Rectal smooth muscle tissue (tissue), 1 donor: ENCODE results near the gene SLC24A4.
"Not testable (repeated sequence)": the region's sequence is repeated elsewhere in the genome, so short reads cannot be mapped to it uniquely, and the experiment has no call there.

Experiments used
- H3K27ac ChIP-seq: one replicate; pipeline ENCODE4 v1.7.0; 2013; ENCODE audit warnings: low read depth, low read length, inconsistent platforms
- H3K27me3 ChIP-seq: one replicate; pipeline ENCODE4 v1.7.0; 2013; ENCODE audit warnings: low read length; ENCODE audit not compliant: control insufficient read depth, insufficient read depth
- H3K36me3 ChIP-seq: one replicate; pipeline ENCODE4 v1.7.0; 2013; ENCODE audit warnings: low read length; ENCODE audit not compliant: control insufficient read depth, insufficient read depth
- H3K4me1 ChIP-seq: one replicate; pipeline ENCODE4 v1.7.0; 2013; ENCODE audit warnings: low read length; ENCODE audit not compliant: control insufficient read depth, insufficient read depth
- H3K4me3 ChIP-seq: one replicate; pipeline ENCODE4 v1.7.0; 2013; ENCODE audit warnings: low read length
- H3K9ac ChIP-seq: one replicate; pipeline ENCODE4 v1.7.0; 2013; ENCODE audit warnings: low read length

SLC24A4 gene

DNA sequence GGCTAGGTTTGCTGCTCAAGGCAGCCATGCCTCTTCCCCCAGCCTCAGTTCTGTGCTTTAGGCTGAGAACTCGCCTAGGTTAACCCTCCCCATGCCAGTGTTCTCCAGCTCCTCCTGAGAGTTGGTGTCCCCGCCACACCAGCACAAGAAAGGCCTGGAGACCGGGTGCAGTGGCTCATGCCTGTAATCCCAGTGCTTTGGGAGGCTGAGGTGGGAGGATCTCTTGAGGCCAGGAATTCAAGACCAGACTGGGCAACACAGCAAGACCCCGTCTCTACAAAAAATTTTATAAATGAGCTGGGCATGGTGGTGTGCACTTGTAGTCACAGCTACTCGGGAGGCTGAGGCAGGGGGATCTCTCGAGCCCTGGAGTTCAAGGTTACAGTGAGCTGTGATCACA, 200.8 kb downstream of the SLC24A4 start:
- Histone ChIP-seq H3K27ac (peak overlapping the region; percentile 19), H3K27me3 (no peaks in the 10 kb centered on the region), H3K4me1 (peaks cover 13% of the 10 kb centered on the region), H3K9ac (no peak overlapping the region), H3K36me3 (no peaks in the 10 kb centered on the region), H3K4me3 (no peak overlapping the region)

DNA sequence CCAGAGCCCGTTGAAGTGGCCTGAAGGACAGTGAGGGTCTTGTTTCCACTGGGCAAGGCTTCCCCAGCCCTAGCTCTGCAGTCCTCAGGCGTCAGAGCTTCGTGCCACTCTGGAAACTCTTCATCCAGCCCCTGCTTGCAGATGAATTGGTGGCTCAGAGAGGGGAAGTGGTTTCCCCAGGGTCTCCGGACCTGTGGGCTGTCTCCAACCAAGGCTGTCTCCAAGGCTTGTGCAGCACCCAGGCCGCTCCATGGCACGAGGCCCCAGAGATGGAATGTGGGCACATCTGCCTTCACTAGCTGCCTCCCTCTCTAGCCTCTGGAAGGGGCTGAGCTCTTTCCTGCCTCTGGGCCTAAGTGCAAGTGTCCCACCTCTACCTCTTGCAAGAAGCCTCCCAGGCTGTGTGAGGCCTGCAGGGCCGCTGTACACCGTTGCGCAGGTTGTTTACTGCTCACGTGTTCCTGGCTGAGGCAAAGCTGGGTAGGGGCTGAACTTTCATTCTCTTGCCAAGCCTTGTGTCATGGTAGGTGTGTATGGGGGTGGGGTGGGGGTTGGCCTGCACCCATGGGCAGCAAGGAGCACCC, 201.7 kb downstream of the SLC24A4 start:
- Histone ChIP-seq H3K4me1 (peaks cover 13% of the 10 kb centered on the region), H3K27ac (peak overlapping the region; percentile 71), H3K27me3 (no peaks in the 10 kb centered on the region), H3K4me3 (no peak overlapping the region), H3K36me3 (no peaks in the 10 kb centered on the region), H3K9ac (no peak overlapping the region)

DNA sequence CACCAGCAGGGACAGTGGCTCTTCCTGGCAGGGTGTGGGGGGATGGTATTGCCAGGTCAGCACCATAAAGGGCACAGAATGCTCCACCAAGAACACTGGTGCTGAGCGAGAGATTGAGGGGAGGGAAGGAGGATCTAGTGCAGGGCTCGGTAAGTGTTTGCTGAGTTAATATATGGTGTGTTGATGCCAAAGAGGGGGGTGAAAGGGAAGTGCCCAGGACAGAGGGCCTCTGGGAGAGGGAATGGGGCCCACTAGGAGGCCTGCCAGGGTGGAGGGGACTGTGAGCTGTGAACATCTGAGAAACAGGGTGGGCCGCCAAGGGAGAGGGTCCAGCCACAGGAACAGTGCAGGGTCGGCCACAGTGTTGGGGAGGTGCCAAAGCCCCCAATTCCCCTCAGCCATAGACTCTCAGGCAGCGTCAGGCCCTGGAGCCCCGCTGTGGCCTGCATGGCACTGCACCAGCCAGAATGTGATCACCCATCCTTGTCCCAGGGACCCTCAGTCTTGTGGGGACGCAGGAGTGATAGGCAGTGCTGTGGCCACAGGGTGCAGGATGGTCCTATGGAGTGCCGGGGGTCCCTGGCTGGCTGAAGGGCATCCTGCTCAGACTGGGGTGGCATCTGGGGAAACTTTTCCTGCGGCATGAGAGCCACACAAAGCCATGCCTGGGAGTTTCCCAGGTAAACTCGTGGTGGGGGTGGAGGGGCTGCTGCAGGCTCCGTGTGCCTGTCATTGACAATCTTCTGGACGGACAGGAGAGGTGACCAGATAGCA, 202.5 kb downstream of the SLC24A4 start:
- H3K27ac ChIP-seq = peak overlapping the region; percentile 71
- no peaks in the 10 kb centered on the region for H3K27me3 ChIP-seq
- no peak overlapping the region for H3K9ac ChIP-seq
- H3K4me3 ChIP-seq = no peak overlapping the region
- peaks cover 13% of the 10 kb centered on the region for H3K4me1 ChIP-seq
- H3K36me3 ChIP-seq = no peaks in the 10 kb centered on the region

DNA sequence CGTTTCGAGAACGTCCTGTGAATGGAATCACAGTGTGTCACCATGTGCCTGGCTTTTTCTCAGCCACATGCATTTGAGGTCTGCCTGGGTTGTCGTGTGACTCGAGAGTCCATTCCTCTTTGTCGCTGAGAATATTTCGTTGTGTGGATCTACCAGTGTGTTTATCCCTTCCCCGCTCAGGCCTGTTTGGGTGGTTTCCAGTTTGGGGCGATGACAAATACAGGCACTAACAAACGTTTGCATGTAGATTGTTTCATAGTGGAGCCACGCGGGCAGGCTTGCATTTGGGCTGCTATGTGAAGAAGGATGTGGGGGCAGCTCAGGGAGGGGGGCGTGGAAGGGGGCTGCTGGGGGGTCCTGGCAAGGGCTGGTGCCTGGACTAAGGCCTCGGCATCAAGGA, 204.8 kb downstream of the SLC24A4 start:
- Histone ChIP-seq H3K9ac (no peak overlapping the region), H3K4me1 (peaks cover 15% of the 10 kb centered on the region), H3K27me3 (no peaks in the 10 kb centered on the region), H3K4me3 (no peak overlapping the region), H3K36me3 (no peaks in the 10 kb centered on the region), H3K27ac (no peak overlapping the region)

DNA sequence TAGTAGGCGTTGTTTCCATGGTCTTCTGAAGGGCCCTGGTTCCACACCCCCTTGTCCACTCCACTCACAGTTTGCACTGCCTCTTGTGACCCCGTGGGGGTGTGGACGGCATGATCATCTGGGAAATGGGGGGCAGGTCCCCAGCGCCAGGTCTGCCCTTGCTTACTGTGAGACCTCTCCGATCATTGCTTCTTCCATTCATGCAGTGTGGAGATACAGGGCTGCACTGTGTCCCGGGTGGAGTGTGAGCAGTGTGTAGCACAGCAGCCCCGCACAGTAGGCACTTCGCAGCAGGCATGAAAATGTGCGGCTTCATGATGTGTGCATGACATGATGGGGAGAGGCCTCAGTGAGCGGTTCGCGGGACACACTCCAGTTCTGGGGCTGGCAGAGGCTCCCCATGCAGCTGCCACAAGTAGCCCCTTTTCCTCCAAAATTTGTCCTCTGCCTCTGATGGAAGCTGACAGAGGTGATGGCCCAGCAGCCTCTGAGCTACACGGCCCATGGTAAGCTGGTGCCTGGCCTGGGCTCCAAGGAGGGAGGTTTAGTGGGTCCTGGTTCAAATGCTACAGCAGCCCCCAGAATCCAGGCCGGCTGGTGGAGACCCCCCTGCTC, 205.6 kb downstream of the SLC24A4 start:
- H3K36me3 ChIP-seq = no peaks in the 10 kb centered on the region
- H3K4me3 ChIP-seq = no peak overlapping the region
- H3K9ac ChIP-seq = no peak overlapping the region
- no peak overlapping the region for H3K27ac ChIP-seq
- H3K27me3 ChIP-seq = no peaks in the 10 kb centered on the region
- peaks cover 15% of the 10 kb centered on the region for H3K4me1 ChIP-seq

DNA sequence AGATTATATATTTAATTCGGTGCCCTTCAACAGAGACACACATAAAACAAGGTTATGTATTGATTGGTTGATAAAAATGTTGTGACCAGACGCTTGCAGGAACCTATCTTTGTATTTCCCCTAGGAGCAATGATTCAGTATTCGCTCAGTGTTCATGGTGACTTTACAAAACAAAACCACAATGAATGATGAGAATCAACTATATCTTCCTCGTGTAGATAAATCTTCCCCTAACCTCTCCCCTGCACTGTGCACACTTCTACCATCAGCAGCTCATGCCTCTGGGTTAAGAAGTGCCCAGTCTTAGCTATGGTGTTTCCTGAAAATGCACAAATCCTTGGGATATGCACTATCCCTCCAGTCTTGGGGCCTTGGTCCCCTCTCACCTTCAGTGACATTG, 206.9 kb downstream of the SLC24A4 start:
- H3K4me1 ChIP-seq = peaks cover 9% of the 10 kb centered on the region
- no peaks in the 10 kb centered on the region for H3K36me3 ChIP-seq
- no peak overlapping the region for H3K9ac ChIP-seq
- no peak overlapping the region for H3K4me3 ChIP-seq
- H3K27ac ChIP-seq = no peak overlapping the region
- H3K27me3 ChIP-seq = no peaks in the 10 kb centered on the region

DNA sequence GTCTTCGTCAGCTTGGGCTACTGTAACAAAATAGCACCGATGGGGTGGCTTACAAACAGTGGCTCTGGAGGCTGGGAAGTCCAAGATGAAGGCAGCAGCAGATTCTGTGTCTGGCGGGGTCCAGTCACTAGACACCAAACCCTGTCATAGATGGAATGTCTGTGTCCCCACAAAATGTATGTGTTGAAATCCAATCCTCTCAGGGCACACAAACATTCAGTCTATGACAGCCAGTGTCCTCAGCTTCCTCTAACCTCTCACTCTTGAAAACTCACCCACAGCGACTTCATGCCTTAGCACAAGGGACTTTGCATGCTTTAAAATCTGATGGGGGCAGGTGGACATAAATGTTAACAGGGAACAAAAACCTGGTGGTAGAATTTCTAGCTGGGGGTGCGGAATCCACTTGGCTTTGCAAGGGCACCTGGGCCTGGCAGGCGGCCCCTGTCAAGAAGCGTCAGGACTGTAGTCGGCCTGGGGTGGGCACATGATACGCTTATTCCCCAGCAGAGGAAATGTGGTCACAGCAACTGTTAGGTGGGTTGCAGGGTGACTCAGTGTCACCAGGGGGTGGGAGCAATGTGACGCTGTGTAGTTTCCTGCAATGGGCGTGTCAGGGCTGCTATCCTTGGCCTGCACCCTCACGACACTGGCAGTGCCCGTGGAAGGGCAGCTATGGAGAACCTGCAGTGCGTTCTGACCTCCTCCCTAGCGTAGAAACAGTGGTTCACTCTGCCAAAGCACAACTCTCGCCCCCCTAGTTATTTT, 208.3 kb downstream of the SLC24A4 start:
- H3K36me3 ChIP-seq = no peaks in the 10 kb centered on the region
- no peaks in the 10 kb centered on the region for H3K27me3 ChIP-seq
- H3K27ac ChIP-seq = no peak overlapping the region
- H3K4me3 ChIP-seq = no peak overlapping the region
- H3K4me1 ChIP-seq = peaks cover 2% of the 10 kb centered on the region
- H3K9ac ChIP-seq = no peak overlapping the region

DNA sequence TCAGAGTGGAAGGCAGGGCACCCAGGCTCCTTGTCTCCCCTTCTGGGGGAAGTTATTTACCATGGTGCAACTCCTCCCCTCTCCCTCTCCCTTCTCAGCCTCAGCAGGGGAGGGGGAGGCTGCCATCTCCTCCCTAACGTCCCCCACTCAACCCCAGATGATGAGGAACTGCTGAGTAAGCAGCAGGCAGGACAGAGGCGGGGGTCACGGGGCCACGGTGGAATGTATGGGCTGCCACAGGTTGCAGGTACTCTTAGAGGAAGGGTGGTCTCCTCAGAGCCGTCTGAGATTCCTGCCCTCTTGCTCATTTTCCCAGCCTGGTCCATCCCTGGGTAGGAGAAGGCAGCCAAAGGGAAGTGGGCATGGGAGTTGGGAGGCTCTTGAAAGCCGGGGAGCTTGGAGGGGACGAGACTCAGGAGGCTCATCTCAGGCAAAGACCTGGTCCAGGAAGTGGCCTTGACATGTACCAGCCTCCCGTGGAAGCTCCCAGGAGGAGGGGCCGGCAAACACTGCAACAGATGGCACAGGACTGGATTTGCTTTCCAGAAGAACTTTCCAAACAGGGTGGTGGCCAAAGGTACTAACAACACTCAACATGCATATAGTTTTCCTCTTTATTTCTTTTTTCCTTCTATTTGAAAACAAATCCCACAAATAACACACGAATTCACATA, 209.7 kb downstream of the SLC24A4 start:
- Histone ChIP-seq H3K4me1 (peaks cover 2% of the 10 kb centered on the region), H3K9ac (no peak overlapping the region), H3K4me3 (no peak overlapping the region), H3K27ac (no peak overlapping the region), H3K36me3 (no peaks in the 10 kb centered on the region), H3K27me3 (no peaks in the 10 kb centered on the region)

DNA sequence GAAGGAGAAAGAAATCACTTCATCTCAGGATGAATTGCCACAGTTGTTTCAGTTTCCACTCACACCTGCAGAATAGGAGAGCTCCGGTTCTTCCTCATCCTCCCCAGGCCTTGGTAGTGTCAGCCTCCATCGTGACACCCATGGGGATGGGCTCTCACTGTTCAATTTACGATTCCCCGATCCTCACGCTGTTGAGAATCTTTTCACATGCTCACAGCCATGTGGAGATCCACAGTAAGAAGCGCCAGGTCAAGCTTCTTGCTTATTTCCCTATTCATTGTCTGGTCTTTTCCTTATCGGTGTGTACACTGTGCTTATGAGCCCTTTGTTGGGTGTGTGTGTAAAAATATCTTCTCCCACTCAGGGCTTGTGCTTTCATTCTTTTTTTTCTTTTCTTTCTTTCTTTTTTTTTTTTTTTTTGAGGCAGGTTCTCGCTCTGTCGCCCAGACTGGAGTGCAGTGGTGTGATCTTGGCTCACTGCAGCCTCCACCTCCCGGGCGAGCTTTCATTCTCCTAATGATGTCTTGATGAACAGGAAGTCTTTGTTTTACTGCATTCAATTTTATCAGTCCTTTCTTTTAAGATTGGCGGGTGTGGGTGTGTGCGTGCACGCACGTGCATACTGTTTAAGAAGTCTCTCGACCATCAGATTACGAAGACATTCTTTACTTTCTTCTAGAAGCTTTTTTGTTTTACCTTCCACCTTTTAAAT, 212.1 kb downstream of the SLC24A4 start:
- Histone ChIP-seq H3K4me1 (peaks cover 11% of the 10 kb centered on the region), H3K27ac (no peak overlapping the region), H3K27me3 (no peaks in the 10 kb centered on the region), H3K9ac (no peak overlapping the region), H3K4me3 (no peak overlapping the region), H3K36me3 (no peaks in the 10 kb centered on the region)

DNA sequence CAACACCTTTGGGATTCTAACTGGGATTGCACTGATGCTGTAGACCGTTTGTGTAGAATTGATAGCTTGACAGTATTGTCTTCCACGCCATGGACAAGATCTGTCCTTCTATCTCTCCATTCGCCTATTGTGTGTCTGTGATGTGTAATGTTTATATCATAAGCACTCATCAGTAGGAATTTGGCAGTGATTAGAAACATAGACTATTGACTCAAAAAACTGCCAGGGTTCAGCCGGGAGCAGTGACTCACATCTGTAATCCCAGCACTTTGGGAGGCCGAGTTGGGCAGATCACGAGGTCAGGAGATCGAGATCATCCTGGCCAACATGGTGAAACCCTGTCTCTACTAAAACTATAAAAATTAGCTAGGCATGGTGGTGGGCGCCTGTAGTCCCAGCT, 213.3 kb downstream of the SLC24A4 start:
- H3K27ac ChIP-seq = not testable (repeated sequence)

DNA sequence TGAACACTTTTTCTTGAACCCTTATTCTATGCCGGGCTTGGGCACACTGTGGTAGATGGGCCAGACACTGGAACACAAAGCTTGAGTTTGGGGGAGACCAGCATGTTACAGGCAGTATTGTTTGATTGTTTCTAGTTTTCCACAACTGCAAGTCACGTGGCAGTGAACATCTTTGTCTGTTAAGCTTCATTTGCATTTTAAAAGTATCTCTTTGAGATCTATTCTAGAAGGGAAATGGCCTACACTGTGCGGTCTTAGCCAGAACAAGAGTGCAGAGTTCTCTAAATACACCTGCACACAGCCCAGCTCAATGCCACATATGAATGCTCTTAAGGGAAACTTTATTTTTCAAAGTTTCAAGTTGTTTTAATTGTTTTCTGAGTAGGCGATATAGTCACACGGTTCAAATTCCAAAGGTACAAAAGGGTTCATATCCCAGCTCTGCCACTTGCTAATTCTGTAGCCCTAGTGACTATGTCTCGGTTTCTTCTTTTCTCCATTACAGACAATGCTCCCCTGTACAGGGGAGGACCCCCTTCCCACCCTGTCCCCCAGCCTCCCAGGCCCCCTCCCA, 215.5 kb downstream of the SLC24A4 start:
- H3K27me3 ChIP-seq = no peaks in the 10 kb centered on the region
- H3K27ac ChIP-seq = no peak overlapping the region
- no peak overlapping the region for H3K9ac ChIP-seq
- no peak overlapping the region for H3K4me3 ChIP-seq
- peaks cover 18% of the 10 kb centered on the region for H3K4me1 ChIP-seq
- H3K36me3 ChIP-seq = no peaks in the 10 kb centered on the region

More for the DNA sequence above, 213.3 kb downstream of the SLC24A4 start:
- not testable (repeated sequence) for H3K9ac ChIP-seq, H3K4me3 ChIP-seq, H3K27me3 ChIP-seq, H3K36me3 ChIP-seq
- H3K4me1 ChIP-seq = peaks cover 20% of the 10 kb centered on the region
